Embryonic facial prominence (tissue), 1 donor: ENCODE data around the gene CLDN7.

Source experiments
- DNase-seq: peaks from one replicate; pipeline ENCODE4 v3.0.0-alpha.2; 2016; ENCODE audit errors: extremely low spot score

CLDN7 gene, protein sequence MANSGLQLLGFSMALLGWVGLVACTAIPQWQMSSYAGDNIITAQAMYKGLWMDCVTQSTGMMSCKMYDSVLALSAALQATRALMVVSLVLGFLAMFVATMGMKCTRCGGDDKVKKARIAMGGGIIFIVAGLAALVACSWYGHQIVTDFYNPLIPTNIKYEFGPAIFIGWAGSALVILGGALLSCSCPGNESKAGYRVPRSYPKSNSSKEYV

DNA sequence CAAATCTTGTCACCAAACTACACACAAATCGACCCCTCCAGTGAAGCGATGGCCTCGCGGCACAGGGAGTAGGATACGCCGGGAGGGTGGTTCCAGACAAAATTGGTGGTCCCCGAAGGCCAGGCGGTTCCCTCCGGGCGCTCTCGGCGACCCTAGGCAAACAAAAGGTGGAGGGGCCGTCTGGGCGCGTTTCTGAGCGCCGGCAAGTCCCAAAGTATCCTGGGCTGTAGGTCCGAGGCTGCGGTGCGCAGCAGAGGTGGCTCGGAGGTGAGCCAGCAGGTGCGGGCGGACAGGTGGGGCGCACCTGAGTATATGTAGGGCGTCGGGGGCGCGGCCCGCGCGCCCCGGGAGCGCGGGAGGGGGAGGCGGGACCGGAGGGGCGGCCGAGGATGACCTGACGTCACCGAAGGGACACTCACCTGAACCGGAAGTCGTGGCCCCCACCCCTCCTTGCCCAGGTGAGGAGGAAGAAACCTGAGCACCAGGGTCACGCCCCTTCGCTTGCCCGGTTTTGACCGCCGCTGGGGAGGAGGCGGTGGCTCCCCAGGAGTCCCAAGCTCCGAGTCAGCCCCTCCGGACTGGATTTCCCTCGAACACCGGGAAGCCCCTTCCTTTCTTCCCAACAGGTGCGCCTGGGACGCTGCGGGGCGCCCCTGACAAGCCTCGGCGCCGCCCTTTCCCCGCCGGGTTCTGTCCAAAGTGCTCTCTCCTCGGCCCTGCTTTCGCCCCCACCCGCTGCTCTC lies at the start of gene CLDN7:
Gene CLDN7, minus strand, starts transcription at position 287 of the 743 bp plus-strand sequence. CDS start 435 bp downstream, outside the sequence.
- no peak for DNase-seq

DNA sequence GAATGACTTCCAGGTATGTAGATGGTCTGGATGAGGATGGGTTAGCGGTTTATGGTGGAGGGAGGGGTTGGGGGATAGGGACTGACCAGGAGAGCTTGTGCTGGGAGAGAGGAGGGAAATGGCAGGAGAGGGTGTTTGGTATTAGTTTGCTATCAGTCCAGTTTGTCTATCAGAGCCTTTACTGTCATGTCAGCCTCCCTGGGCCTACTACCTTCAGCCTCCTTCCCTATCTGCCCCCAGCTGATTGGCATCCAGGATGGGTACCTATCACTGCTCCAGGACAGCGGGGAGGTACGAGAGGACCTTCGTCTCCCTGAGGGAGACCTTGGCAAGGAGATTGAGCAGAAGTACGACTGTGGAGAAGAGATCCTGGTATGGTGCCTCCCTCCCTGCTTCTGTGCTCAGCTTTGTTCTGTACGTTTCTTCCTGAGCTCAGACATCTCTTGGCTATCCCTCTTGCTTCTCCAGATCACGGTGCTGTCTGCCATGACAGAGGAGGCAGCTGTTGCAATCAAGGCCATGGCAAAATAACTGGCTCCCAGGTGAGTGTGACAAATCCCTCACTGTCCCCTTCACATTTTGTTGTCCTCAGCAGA lies 48.9 kb upstream of the CLDN7 start:
- DNase-seq, result no peak

DNA sequence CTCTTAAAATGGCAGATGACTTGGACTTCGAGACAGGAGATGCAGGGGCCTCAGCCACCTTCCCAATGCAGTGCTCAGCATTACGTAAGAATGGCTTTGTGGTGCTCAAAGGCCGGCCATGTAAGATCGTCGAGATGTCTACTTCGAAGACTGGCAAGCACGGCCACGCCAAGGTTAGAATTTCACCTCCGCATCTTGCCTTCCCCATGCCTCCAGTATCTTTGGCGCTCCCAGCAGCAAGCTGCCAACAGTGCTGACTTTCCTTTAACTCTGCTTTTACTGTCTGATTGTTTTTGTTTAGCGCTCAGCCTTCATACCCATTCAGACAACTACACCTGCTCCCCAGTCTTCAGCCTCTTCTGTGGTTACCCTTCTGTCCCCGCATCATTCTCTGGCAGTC lies 47.4 kb upstream of the CLDN7 start:
- no peak for DNase-seq

DNA sequence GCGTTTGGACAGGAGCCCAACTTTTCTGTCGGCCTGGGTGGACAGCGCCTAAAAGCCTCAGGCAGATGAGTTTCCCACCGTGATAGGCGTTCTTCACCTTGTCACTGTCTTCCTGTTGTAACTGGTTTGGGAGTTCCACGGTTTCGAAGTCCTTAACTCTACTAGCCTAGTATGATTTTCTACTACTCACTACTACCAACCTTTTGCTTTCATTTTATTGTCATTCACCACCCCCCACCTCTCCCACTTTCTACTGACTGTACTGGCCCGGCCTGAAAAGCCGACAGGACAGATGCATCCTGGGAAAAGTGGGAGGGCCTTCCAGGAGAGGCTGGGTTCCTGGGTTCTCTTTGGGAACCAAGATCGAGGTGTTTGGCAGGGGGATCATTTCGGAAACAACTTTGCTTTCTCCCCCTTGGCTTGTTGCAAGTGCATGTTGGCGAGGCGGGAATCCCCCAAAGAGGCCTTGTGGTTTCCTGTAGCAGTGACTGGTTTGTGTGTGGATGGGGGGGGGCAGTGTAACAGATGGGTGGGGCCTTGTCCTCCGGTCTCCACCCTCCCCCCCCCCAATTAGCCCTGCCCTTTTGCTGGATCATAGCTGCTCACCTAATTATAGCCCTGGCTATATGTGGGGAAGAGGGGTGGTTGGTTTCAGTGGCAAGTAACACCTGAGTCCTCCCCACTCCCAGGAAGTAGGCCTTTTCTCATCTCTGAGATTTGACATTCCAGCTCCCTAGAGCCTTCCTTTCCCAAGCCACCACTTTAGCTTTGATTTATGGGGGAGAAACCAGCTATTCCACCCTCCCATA lies 46.6 kb upstream of the CLDN7 start:
- DNase-seq, result no peak

DNA sequence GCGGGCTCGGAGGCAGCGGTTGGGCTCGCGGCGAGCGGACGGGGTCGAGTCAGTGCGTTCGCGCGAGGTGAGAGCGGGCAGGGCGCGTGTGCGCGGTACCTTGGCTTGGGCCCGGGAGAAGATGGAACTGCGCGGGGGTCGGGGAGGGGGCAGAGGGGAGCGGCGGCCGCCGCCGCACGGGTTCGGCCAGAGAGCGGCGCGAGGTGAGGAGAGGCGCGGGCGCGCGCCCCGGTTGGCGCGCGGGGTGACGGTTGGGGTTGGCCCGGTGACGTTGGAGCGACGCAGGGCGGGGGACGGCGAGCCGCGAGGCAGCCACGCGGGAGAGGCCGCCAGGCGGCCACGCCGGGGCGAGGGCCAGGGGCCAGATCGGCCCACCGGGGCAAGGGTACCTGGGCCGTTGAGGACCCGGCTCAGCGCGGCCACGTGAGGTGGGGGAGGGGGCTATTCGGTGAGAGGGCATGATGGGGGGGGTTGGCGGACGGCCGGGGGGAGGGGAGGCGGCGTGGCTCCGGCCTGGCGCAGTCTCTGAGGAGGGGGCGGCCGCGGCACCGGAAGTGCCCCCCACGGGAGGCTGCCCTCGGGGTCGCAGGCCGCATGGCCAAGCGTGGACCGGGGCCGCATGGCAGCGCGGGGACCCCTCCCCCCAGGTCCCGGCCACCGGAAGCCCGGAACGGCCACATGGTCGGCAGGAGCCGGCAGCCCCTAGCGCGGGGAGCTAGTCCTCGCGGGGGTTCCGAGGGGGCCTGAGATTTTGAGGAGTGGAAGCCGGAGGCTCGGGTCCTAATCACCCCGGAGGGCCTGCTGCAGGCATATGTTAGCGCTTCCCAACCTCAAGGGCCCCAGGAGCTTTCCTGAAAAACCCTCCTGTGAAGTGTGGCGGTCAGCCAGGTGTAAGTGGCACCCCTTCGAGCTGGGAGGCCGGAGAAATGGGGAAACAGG lies 45.7 kb upstream of the CLDN7 start:
- no peak for DNase-seq

DNA sequence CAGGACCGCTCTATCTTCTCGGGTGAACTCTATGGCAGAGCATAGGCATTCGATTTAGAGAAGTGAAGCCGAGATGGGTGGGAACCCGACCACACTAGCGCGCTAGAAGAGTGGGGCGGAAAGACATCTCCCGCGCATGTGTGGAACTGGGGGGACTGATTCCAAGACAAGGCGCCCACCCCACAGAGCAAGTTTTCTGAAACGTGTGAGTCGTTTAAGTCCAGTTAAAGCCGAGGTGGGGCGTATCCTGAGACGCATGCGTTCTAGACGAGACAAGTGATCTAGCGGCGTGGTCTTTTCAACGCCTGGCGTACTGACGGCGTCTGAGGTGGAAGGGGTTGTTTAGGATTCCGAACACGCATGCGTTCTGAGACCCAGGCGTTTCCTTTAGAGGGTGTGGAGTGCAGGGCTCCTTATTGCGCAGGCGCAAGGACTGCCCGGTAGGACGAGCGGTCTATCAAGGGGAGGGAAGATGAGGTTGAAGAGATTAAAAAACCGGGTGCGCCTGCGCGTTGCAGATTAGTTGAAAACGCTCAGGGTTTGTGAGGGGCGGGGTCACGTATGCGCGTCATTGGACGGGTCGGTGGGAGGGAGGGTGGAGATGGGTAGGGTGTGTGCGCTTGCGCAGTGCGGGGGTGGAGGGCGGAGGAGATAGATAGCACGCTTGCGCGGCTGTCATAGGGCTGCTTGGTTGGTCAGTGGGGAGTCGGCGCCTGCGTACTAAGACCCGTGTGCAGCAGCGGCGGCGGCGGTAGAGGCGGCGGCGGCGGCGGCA lies 44.8 kb upstream of the CLDN7 start, which contains the start of gene EIF5A:
Gene EIF5A, plus strand, starts transcription at position 718 of the 775 bp plus-strand sequence. CDS start 2,008 bp downstream, outside the sequence.
- DNase-seq, result peak; percentile 100

DNA sequence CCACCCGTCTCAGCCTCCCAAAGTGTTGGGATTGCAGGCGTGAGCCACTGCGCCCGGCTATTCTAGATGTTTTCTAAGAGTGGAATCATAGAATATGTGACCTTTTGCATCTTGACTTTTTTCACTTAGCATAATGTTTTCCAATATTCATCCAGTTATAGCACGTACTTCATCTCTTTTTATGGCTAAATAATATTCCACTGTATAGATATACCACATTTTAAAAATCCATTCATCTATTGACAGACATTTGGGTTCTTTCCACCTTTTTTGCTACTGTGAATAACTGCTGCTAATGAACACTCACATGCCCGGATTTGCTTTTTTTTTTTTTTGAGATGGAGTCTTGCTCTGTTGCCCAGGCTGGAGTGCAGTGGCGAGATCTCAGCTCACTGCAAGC lies 41.9 kb upstream of the CLDN7 start:
- DNase-seq, result no peak

DNA sequence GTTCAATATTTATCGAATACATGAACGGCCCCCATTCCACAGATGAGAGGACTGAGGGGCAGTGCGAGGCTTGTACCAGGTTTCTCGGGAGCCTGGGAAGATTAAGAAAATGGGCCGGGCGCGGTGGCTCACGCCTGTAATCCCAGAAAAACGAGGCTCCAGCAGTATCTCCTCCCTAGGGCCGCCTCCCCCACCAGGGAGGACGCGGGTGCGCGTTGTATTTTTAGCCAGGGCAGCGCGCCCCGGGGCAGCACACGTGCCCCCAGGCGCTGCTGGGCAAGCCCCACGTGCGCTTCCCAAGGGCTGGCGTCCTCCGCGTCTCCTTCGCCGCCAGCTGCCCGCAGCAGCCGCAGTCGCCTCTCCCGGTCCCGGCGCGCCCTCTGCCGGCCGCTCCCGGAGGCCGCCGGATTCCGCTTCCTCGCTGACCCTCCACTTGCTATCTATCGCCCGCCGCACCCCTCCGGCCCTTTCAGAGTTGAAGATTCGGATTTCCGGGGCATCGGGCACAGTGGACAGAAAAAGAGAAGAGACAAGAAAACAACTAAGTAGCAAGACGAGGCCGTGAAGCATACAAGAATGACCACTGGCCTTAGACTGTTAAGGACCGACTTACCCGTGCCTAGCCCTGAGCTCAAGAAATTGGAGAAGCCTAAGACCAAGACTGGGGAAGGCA lies 34.0 kb upstream of the CLDN7 start:
- DNase-seq, result peak; percentile 48

DNA sequence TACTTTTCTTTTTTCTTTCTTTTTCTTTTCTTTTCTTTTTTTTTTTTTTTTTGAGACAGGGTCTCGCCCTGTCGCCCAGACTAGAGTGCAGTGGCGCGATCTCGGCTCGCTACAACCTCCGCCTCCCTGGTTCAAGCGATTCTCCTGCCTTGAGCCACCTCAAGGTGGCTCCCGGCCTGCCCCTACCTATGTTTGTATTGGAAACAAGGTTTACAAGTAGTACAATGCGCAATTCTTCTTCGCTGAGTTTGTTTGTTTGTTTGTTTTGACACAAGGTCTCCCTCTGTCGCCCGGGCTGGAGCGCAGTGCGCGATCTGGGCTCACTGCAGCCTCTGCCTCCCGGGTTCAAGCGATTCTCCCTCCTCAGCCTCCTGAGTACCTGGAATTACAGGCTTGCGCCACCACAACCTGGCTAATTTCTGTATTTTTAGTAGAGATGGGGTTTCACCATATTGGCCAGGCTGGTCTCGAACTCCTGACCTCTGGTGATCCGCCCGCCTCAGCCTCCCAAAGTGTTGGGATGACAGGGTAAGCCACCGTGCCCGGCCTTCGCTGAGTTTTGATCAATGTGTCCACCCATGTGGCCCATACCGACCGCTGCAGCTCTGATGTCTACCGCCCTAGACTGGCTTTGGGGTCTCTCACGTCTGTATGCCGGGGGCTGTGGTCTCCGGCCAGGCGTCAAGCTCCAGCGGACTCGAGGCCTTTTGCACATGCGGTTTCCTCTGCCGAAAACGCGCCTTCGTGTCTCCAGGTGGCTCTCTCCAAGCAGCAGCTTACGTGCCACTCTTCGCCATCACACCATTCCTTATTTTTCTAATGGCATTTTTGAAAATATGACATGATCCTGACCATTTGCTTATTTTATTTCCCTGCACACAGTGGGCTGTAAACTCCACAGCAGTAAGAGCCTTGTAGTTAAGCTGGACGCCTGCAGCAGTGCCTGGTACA lies 33.2 kb upstream of the CLDN7 start:
- DNase-seq, result no peak

DNA sequence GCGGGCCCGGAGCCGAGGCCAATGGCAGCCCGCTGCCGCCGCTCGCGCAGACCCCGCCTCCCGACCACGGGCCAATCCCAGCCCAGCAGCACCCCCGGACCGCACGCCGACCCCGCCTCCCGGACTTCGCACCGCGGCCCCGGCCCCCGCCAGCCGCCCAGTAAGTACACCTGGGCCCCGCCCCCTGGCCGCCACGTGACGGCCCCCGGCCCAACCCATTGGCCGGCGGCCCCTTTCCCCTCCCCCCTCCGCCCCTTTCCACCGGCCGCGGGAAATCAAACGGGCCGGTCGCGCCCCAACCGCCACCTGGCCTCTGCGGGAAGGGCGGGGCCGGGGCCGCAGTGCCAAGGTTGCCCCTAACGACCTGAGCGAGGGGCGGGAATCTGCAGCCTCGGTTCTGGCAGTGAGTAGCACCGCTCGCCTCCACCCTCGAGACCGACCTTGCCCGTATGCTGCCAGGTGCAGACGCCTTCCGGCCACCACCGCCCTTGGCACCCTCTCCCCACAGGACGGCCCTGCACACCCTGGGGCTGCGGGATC lies 32.4 kb upstream of the CLDN7 start, which contains the start of gene YBX2:
Gene YBX2, minus strand, starts transcription at position 26 of the 540 bp plus-strand sequence. CDS start 139 bp downstream, outside the sequence.
- DNase-seq, result no peak

DNA sequence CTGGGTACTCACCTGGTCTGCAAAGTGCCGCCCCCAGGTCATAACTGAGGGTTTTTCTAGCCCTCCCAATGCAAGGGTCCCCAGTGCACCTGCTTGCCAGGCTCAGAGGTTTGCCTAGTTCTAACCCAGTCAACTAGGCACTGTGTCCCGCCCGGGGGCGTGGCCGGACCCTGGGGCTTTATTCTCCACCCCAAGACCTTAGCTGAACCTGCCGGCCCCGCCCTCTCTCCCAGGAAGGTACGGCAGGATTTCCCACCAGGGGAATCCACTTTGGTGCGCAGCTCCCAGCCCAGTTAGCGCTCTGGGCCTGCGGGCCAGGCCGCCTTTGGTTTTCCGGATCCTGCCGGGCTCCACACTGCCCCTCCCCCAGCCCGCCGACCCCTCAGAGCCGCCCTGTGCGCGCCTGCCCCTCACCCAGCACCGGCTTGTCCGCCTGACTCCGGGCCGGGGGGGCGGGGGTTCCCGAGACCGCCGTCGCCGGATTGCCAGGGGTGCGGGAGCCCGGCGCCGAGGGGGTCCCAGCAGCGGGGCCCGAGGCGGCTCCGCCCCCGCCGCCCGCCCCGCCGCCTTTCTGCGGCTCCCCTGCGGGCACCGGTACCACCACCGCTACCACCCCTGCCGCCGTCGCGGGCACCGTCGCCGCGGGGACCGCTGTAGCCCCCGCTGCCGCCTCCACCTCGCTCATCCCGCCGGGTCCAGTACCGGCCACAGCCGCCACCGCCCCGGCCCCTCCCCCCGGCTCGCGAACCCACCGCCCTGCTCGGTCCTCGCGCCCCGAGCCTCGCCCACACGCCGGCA lies 31.7 kb upstream of the CLDN7 start:
- DNase-seq, result no peak

DNA sequence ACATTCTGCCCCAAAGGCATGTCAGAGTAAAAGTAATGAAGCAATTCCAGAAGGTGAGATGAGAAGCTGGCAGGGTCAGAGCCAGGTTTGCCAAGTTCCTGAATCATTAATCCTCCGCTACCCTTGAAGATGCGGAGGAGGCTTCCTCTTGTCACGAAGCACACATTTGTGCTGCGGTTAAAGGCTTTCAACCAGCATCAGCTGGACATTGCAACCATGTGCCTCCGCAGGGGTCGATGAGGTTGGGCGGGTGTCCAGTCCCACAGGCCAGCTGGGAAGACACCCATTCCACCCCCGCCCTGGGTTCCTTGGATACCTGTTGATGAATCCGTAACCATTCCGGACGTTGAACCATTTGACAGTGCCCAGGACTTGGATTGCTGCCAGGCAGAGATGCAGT lies 30.9 kb upstream of the CLDN7 start:
- no peak for DNase-seq

DNA sequence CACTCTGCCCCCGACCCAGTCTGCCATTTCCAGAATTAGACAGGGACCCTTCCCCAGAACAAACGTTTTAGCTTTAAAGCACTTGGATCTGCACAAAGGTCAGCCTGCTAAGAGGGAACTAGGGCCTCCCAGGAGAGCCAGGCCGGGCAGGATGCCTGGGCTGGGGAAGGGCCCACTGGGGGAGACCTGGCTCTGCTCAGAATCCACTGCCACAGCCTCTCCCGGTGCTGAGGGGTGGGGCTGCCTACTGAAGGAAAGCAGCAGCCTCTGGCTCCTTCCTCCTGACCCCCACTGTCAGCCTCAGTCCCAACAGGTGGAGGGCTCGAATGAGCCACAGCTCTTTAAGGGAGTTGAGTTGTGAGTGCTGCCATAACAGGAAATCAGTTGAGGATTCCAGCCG lies 30.5 kb upstream of the CLDN7 start:
- DNase-seq, result no peak

DNA sequence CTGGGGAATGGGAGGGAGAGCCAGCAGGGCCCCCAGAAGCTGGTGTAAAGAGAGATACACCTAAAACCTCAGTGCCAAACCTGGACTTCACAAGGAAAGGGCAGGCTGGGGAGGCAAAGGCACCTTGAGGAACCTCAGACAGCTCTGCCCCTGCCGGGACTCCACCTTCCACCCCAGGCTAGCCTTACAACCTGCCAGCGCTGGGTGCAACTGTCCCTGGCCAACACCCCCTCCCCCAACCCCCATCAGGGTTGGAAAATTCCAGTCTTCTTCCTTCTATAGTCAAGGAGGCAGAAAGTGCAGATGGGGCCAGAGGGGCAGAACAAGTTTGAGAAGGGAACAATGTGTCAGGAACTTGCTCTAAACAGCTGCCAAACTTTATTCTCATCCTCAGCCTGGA lies 29.9 kb upstream of the CLDN7 start:
- no peak for DNase-seq

DNA sequence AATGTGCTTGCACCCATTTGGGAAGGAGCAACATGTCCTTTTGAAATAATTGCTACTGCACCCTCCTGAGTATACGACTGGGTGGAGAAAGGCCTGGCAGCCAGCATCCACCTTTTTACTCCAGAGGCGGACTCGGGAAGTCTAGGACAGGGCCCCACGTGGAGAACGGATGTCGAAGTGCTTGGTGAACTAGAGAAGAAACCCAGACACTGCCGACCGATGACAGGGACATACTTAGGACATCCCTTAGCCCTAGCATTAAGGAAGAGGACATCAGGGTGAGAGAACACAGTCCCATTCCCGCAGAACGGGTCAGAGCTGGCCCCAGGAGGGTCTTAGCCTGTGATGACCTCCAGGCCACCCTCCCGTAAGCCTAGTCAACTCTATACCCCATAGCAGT lies 28.4 kb upstream of the CLDN7 start:
- no peak for DNase-seq

DNA sequence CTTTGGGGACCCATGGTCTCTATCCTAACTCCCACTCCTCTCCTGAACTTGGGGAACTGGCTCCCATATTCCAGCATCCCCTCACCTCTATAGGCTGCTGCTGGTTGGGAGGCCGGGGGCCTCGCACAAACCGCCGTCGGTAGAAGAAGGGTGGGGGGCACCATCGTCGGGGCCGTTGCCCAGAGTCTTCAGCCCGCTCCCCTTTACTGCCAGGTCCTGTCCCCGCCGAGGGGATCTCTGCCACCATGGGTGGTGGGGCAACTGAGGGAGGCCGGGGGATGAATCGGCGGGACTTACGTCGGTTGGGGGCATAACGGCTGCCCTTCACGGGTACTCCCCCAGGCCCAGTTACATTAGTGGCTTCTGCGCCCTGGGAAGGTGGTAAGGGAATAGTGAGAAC lies 27.9 kb upstream of the CLDN7 start:
- DNase-seq, result no peak
